K562 treated with DMSO at 1 percent for 24 hours (cell line): ENCODE results near the gene CYSLTR2. TPM values are rescaled to one million over a fixed set of nuclear protein-coding genes. Genes with fewer than 3 reads are reported as not detected.

Source experiments
- total RNA-seq: library from RNA; unstranded; fragments of 300-600 nt; gene quantifications from 2 replicates; pipeline ENCODE4 v1.2.3, GENCODE V29; 2022; ENCODE audit warnings: low read depth; ENCODE audit not compliant: insufficient read depth

CYSLTR2 gene, protein sequence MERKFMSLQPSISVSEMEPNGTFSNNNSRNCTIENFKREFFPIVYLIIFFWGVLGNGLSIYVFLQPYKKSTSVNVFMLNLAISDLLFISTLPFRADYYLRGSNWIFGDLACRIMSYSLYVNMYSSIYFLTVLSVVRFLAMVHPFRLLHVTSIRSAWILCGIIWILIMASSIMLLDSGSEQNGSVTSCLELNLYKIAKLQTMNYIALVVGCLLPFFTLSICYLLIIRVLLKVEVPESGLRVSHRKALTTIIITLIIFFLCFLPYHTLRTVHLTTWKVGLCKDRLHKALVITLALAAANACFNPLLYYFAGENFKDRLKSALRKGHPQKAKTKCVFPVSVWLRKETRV
- total RNA-seq, result not detected in 2 replicates

DNA sequence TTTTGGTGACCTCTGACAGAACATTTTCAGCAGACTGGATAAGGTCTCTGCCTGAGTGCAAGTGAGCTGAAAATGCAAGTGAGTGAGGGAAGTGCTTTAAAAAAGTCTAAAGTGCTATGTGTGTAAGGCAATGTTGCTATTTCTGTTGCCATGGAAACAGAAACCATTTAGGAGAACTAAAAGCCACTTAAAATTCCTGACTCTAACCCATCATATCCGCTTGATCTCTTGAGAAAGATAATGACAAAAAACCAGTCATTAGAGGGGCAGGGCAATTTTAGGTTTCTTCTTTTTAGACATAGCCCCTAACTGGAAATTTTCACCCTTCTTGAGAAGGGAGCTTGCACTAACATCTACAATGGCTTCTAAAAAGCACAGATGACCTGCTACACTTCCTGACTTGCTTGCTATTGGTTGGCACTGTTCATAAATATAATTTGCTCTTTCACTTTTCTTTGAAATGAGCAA is at the start of gene CYSLTR2:
TSS of gene CYSLTR2 (plus strand) at position 458 of the 468 bp plus-strand sequence. CDS start 52,889 bp downstream, outside the sequence.

Other genes with a start within 250 kb of the CYSLTR2 start
- gene LPAR6, start 240.8 kb upstream of the CYSLTR2 start, total RNA-seq, result not detected in 2 replicates
- gene RCBTB2, start 120.8 kb upstream of the CYSLTR2 start, total RNA-seq, result 2.5 and 2.8 TPM in 2 replicates